ENCODE data around the gene LRSAM1.

- TF ChIP-seq EZH2 (optimal IDR thresholded peaks at IDR 0.05; ENCODE audit: low read depth, low read length): no peak
- TF ChIP-seq CTCF (IDR thresholded peaks at IDR 0.05; ENCODE audit: low read length): no peak
Observed at GRCh38 chr9:127522727-127523126, 71.4 kb downstream of the LRSAM1 start.

All from MM.1S (cell line).